ENCODE measurements around the gene POC1B. TPM values are rescaled to one million over a fixed set of nuclear protein-coding genes. Genes with fewer than 3 reads are reported as not detected.

POC1B gene
- total RNA-seq, 1 experiment from 2014 or later = 60.3 TPM

DNA sequence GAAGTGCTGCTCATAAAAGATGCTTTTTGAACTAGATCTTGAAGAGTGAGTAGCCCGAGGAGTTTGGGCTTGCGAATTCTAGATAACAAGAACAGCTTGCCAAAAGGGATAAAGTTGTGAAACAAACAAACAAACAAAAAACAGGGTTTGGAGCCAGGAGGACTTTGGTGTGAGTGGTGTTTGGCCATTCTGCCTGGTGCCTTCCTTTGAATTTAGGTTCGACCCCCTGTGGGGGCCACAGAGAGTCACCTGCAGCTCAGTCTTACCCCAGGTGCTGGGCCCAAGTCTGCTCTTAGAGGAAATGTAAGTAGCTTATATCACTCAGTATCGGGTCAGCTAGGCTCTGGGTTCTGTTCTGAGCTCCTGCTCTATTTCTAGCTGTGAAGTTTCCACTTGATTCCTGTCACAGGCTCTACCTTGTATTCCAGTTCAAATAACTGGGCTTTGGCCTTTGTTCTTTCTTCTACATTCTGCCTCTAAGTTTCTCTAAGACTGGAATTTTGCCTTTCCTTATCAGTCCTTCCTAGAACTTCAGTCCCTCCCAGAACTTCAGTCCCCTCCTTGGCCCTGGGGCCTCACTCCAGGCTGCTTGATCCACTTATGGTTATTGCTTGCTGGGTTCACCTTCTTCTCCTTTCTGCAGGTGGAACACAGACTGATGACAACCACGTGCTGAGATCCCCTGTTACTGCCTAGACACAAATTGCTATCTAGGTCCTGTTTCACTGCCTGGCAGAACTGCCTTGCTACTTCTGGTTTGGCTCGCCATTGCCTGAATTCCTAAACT is 153.1 kb downstream of the POC1B start:
- H3K9me3 ChIP-seq (ENCODE audit: low read length) = no peaks in the 10 kb centered on the region
- no peaks in the 10 kb centered on the region for H3K79me2 ChIP-seq (ENCODE audit: low read length)
- H3K36me3 ChIP-seq (ENCODE audit: insufficient read depth, low read length) = no peaks in the 10 kb centered on the region
- no peaks in the 10 kb centered on the region for H3K27me3 ChIP-seq (ENCODE audit: low read length)
- H2AFZ ChIP-seq (ENCODE audit: low read length) = no peak overlapping the region
- no peak for DNase-seq
- H3K4me1 ChIP-seq (ENCODE audit: low read length) = no peaks in the 10 kb centered on the region
- no peak overlapping the region for H3K27ac ChIP-seq (ENCODE audit: low read length)
- H3K4me3 ChIP-seq (ENCODE audit: low read length) = no peak overlapping the region
- H4K20me1 ChIP-seq (ENCODE audit: insufficient read depth, low read depth, low read length) = no peaks in the 10 kb centered on the region
- H3K4me2 ChIP-seq (ENCODE audit: low read depth, low read length, poor library complexity, severe bottlenecking) = no peak overlapping the region
- H3K9me2 ChIP-seq (replicated peaks; ENCODE audit: insufficient read depth, low read length) = no peaks in the 10 kb centered on the region
- H3K9ac ChIP-seq (ENCODE audit: low read length) = no peak overlapping the region

- no peak overlapping the region for H3K9ac ChIP-seq (ENCODE audit: low read length)
- H3K9me3 ChIP-seq (ENCODE audit: low read length) = no peaks in the 10 kb centered on the region
- no peak overlapping the region for H3K27ac ChIP-seq (ENCODE audit: low read length)
- DNase-seq = no peak
- no peaks in the 10 kb centered on the region for H3K27me3 ChIP-seq (ENCODE audit: low read length)
- no peak overlapping the region for H3K4me3 ChIP-seq (ENCODE audit: low read length)
- no peak overlapping the region for H3K4me2 ChIP-seq (ENCODE audit: low read depth, low read length, poor library complexity, severe bottlenecking)
- peaks cover under 1% of the 10 kb centered on the region; the same call in 1 of the 2 replicates for H3K4me1 ChIP-seq (ENCODE audit: low read length)
- no peak overlapping the region for H2AFZ ChIP-seq (ENCODE audit: low read length)
- H3K79me2 ChIP-seq (ENCODE audit: low read length) = no peaks in the 10 kb centered on the region
- no peaks in the 10 kb centered on the region for H3K9me2 ChIP-seq (replicated peaks; ENCODE audit: insufficient read depth, low read length)
- H4K20me1 ChIP-seq (ENCODE audit: insufficient read depth, low read depth, low read length) = no peaks in the 10 kb centered on the region
- no peaks in the 10 kb centered on the region for H3K36me3 ChIP-seq (ENCODE audit: insufficient read depth, low read length)
Measured at GRCh38 chr12:89370850-89371249, 155.0 kb downstream of the POC1B start.

DNA sequence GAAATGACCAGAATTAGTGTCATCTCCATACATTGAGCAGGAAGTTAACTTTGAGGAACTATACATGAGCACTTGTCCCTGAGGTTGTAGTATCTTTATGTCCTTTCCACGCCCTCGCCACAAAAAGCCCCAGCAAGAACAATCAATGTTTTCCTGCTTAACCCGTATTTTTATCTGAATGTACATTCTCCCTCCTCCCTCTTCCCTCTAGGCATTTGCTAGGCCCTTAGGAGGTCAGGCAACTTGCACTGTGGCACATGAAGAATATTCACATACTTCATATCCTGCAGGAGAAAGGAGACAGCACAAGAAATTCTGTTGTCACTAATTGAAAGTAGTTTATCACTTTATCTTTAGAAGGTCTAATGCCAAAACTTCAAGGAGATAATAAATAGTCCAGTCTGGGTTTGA is 155.4 kb downstream of the POC1B start:
- Histone ChIP-seq H3K36me3 (ENCODE audit: insufficient read depth, low read length) (no peaks in the 10 kb centered on the region), H3K9me3 (ENCODE audit: low read length) (no peaks in the 10 kb centered on the region), H3K27ac (ENCODE audit: low read length) (no peak overlapping the region), H2AFZ (ENCODE audit: low read length) (no peak overlapping the region), H3K9ac (ENCODE audit: low read length) (no peak overlapping the region), H3K4me3 (ENCODE audit: low read length) (no peak overlapping the region), H3K4me2 (ENCODE audit: low read depth, low read length, poor library complexity, severe bottlenecking) (no peak overlapping the region), H3K4me1 (ENCODE audit: low read length) (peaks cover 5% of the 10 kb centered on the region), H3K79me2 (ENCODE audit: low read length) (no peaks in the 10 kb centered on the region), H3K9me2 (replicated peaks; ENCODE audit: insufficient read depth, low read length) (no peaks in the 10 kb centered on the region), H3K27me3 (ENCODE audit: low read length) (no peaks in the 10 kb centered on the region), H4K20me1 (ENCODE audit: insufficient read depth, low read depth, low read length) (no peaks in the 10 kb centered on the region)
- DNase-seq = no peak

Small RNAs within 50 kb of the gene (small RNA-seq; reads per million reads assigned to genes)
- gene AC025034.2 (not detected), gene POC1B-GALNT4 (not detected)

Other genes starting within 250 kb of the POC1B start
- gene DUSP6, start 173.5 kb downstream of the POC1B start, total RNA-seq (2014; rRNA removed; shearing (Covaris generic); ENCODE audit: low replicate concordance) = 67.2 and 109 TPM in 2 replicates
- gene GALNT4, start 1.3 kb downstream of the POC1B start, total RNA-seq (2014; rRNA removed; shearing (Covaris generic); ENCODE audit: low replicate concordance) = 7.1 and 7.3 TPM in 2 replicates
- 5.0 and 24.7 TPM in 2 replicates for gene ATP2B1, start 182.8 kb upstream of the POC1B start, total RNA-seq (2014; rRNA removed; shearing (Covaris generic); ENCODE audit: low replicate concordance)